K562 (cell line): ENCODE results near the gene PLA2G2C. TPM values are rescaled to one million over a fixed set of nuclear protein-coding genes. Genes with fewer than 3 reads are reported as not detected.

Source experiments
- ATAC-seq: fragments of 200-7000 bp; cut with Tn5 transposase; 3 replicates; pipeline ENCODE4 v1.9.1; 2020; ENCODE audit warnings: moderate library complexity
- BruUV-seq: library from RNA; stranded (reverse); fragments of 400-500 nt; replicated peaks from 2 replicates; lab custom pipeline; 2021; lab: Mats Ljungman, UMichigan
- CTCF ChIA-PET: fragments of 300-600 bp; formaldehyde crosslinking; extraction: SDS; loops from one replicate; lab custom pipeline; 2021; ENCODE audit warnings: low intra/inter-chr PET ratio; lab: Yijun Ruan, JAX
- POLR2A ChIA-PET: fragments of 300-600, 350-650 bp; sonication (Branson Sonifier 250); formaldehyde crosslinking; extraction: SDS; loops from one replicate; lab custom pipeline; 2021; ENCODE audit warnings: antibody characterized with exemption, inconsistent platforms; lab: Yijun Ruan, JAX
- DNase-seq, 4 experiments: peaks; one replicate each; pipeline versions ENCODE4 v3.0.0 to v3.0.0-alpha.2; 2011 to 2018; ENCODE audit warnings: low spot score in 3 of 4, mixed read lengths in 3 of 4; ENCODE audit errors: extremely low read depth in 1 of 4
- FAIRE-seq: peaks from 2 replicates; lab custom pipeline; 2011; peaks lifted over from hg19 to GRCh38; lab: Jason Lieb, UNC
- H2AFZ ChIP-seq: 2 replicates; pipeline ENCODE4 v1.6.0; 2011; ENCODE audit warnings: low read depth, low read length, control low read depth, inconsistent platforms
- H3K27ac ChIP-seq: fragments of 200-600 bp; 3 replicates; pipeline ENCODE4 v1.8.0; 2011; ENCODE audit warnings: low read depth, mild to moderate bottlenecking, control low read depth, inconsistent platforms, low read length, moderate library complexity, mixed read lengths; ENCODE audit errors: extremely low read depth
- H3K27me3 ChIP-seq, 2 experiments: fragments of 300-600 bp in 1 of 2; 2 replicates in 1 of 2; 3 replicates in 1 of 2; pipeline versions ENCODE4 v1.6.0 to v1.8.0; 2011; ENCODE audit warnings: inconsistent platforms in 2 of 2, low read length in 2 of 2, mild to moderate bottlenecking in 1 of 2, mixed read lengths in 1 of 2, moderate library complexity in 1 of 2; ENCODE audit not compliant: control insufficient read depth in 2 of 2, insufficient read depth in 2 of 2
- H3K36me3 ChIP-seq: fragments of 300-600 bp; 3 replicates; pipeline ENCODE4 v1.8.0; 2011; ENCODE audit warnings: mild to moderate bottlenecking, low read length, inconsistent platforms; ENCODE audit not compliant: control insufficient read depth, insufficient read depth
- H3K4me1 ChIP-seq, 2 experiments: fragments of 200-600 bp in 1 of 2; replicated peaks in 1 of 2; 2 replicates in 1 of 2; 3 replicates in 1 of 2; pipeline versions ENCODE4 v1.5.1 to v1.8.0; 2011; ENCODE audit warnings: inconsistent platforms in 2 of 2, low read length in 2 of 2, mild to moderate bottlenecking in 1 of 2, mixed read lengths in 1 of 2, moderate library complexity in 1 of 2; ENCODE audit not compliant: control insufficient read depth in 2 of 2, insufficient read depth in 2 of 2
- H3K4me2 ChIP-seq: 2 replicates; pipeline ENCODE4 v1.6.1; 2011; ENCODE audit warnings: low read length, control low read depth, inconsistent platforms, mixed read lengths; ENCODE audit not compliant: insufficient read depth
- H3K4me3 ChIP-seq: fragments of 200-600 bp; sonication (generic), shearing (Covaris generic); 2 replicates; pipeline ENCODE4 v1.5.1; 2016; ENCODE audit warnings: control low read depth, inconsistent platforms
- H3K79me2 ChIP-seq: fragments of 200-600 bp; 3 replicates; pipeline ENCODE4 v1.8.0; 2011; ENCODE audit warnings: low read length, inconsistent platforms; ENCODE audit not compliant: control insufficient read depth, insufficient read depth
- H3K9ac ChIP-seq, 2 experiments: 2 replicates each; pipeline versions ENCODE4 v1.6.0 to v1.6.1; 2011; ENCODE audit warnings: low read depth in 2 of 2, low read length in 2 of 2, control low read depth in 1 of 2, inconsistent platforms in 1 of 2, mild to moderate bottlenecking in 1 of 2, mixed read lengths in 1 of 2; ENCODE audit not compliant: insufficient read depth in 1 of 2
- H3K9me1 ChIP-seq: one replicate; pipeline ENCODE4 v1.6.0; 2011; ENCODE audit warnings: inconsistent platforms, mild to moderate bottlenecking, low read length, moderate library complexity; ENCODE audit not compliant: control insufficient read depth, insufficient read depth
- H3K9me3 ChIP-seq: replicated peaks from 2 replicates; pipeline ENCODE4 v1.5.1; 2011; ENCODE audit warnings: low read depth, low read length, inconsistent platforms; ENCODE audit not compliant: control insufficient read depth, insufficient read depth
- H4K20me1 ChIP-seq: replicated peaks from 2 replicates; pipeline ENCODE4 v1.6.1; 2011; ENCODE audit warnings: low read length, inconsistent platforms, mixed read lengths; ENCODE audit not compliant: control insufficient read depth, insufficient read depth
- BCL6 ChIP-seq: fragments of 250-450 bp; sonication (Bioruptor Pico); IDR thresholded peaks from 2 replicates; pipeline ENCODE4 v1.4.0; 2020
- ESRRB ChIP-seq: fragments of 250-450 bp; sonication (Bioruptor Pico); IDR thresholded peaks from 2 replicates; pipeline ENCODE4 v1.5.0; 2020; ENCODE audit warnings: mild to moderate bottlenecking, moderate library complexity, borderline replicate concordance
- GABPA ChIP-seq: fragments of 200-800 bp; sonication (Bioruptor generic); conservative IDR thresholded peaks from 2 replicates; pipeline ENCODE4 v1.6.1; 2016; ENCODE audit warnings: low read depth, missing genetic modification characterization, missing compliant biosample characterization
- HMG20A ChIP-seq: fragments of 450-650 bp; formaldehyde crosslinking; conservative IDR thresholded peaks from 2 replicates; pipeline ENCODE4 v1.4.0; 2020; ENCODE audit warnings: mild to moderate bottlenecking, mixed read lengths
- KAT8 ChIP-seq: fragments of 450-650 bp; IDR thresholded peaks from 2 replicates; pipeline ENCODE4 v1.6.1; 2016; ENCODE audit warnings: low read depth, mild to moderate bottlenecking
- NR2C1 ChIP-seq, 2 experiments: fragments of 450-650 bp; IDR thresholded peaks; 2 replicates each; pipeline ENCODE4 v1.6.1; 2017; ENCODE audit warnings: mild to moderate bottlenecking in 2 of 2, antibody characterized with exemption in 1 of 2, inconsistent platforms in 1 of 2, missing compliant biosample characterization in 1 of 2, missing genetic modification characterization in 1 of 2
- PATZ1 ChIP-seq: fragments of 250-450 bp; sonication (Bioruptor Pico); IDR thresholded peaks from 2 replicates; pipeline ENCODE4 v1.5.0; 2020; ENCODE audit warnings: mild to moderate bottlenecking, borderline replicate concordance
- PURB ChIP-seq: sonication (generic); formaldehyde crosslinking; IDR thresholded peaks from 2 replicates; pipeline ENCODE4 v1.9.0; 2021; ENCODE audit warnings: low read depth, mild to moderate bottlenecking, missing genetic modification reagents
- SAFB2 ChIP-seq: fragments of 200-400 bp; formaldehyde crosslinking; IDR thresholded peaks from 2 replicates; pipeline ENCODE4 v1.6.1; 2018; ENCODE audit warnings: borderline replicate concordance, low read length, low read depth, moderate library complexity; ENCODE audit not compliant: severe bottlenecking
- SIN3A ChIP-seq, 2 experiments: fragments of 150-350 bp in 1 of 2; IDR thresholded peaks; 2 replicates each; pipeline ENCODE4 v1.6.1; 2011 to 2016; ENCODE audit warnings: borderline replicate concordance in 2 of 2, low read depth in 2 of 2, low read length in 2 of 2, mild to moderate bottlenecking in 2 of 2, moderate library complexity in 2 of 2; ENCODE audit not compliant: control insufficient read depth in 1 of 2
- YY1 ChIP-seq, 3 experiments: IDR thresholded peaks; 2 replicates each; pipeline ENCODE4 v1.6.1; 2011; ENCODE audit warnings: low read length in 2 of 3, mild to moderate bottlenecking in 2 of 3, moderate library complexity in 2 of 3, borderline replicate concordance in 1 of 3, control low read depth in 1 of 3, low read depth in 1 of 3; ENCODE audit not compliant: insufficient read depth in 3 of 3, insufficient replicate concordance in 2 of 3, control insufficient read depth in 1 of 3, insufficient read length in 1 of 3; ENCODE audit errors: extremely low read depth in 1 of 3
- ZC3H4 ChIP-seq: sonication (generic); formaldehyde crosslinking; IDR thresholded peaks from 2 replicates; pipeline ENCODE4 v1.9.0; 2021; ENCODE audit warnings: missing genetic modification reagents, borderline replicate concordance
- ZNF408 ChIP-seq: fragments of 250-450 bp; sonication (Bioruptor Pico); IDR thresholded peaks from 2 replicates; pipeline ENCODE4 v1.4.0; 2020; ENCODE audit warnings: low read depth, mild to moderate bottlenecking, moderate library complexity
- ZNF507 ChIP-seq: conservative IDR thresholded peaks from 2 replicates; pipeline ENCODE4 v1.6.1; 2017; ENCODE audit warnings: missing genetic modification characterization, missing compliant biosample characterization
- ZNF609 ChIP-seq: sonication (generic); formaldehyde crosslinking; IDR thresholded peaks from 2 replicates; pipeline ENCODE4 v1.8.1; 2023; ENCODE audit warnings: missing genetic modification reagents, mild to moderate bottlenecking, borderline replicate concordance
- WGBS: fragments of 100-300 bp; shearing (Covaris generic); methylation state at CpG from one replicate; pipeline ENCODE4 v1.1.6; 2016; ENCODE audit warnings: low coverage, mixed read lengths; ENCODE audit not compliant: insufficient coverage; ENCODE audit errors: missing lambda C conversion rate; 5-methylcytosine and 5-hydroxymethylcytosine counted together
- in situ Hi-C: fragments of 300-500 bp; cut with MboI; formaldehyde crosslinking; loops from 4 replicates; pipeline ENCODE4 v1.15.0; 2018; ENCODE audit warnings: inconsistent platforms, mixed read lengths
- intact Hi-C: fragments of 100-400 bp; cut with micrococcal nuclease; formaldehyde crosslinking; loops from 2 replicates; pipeline ENCODE4 v1.14.2; 2022
- polyA plus RNA-seq, 8 experiments: library from polyadenylated mRNA; depleted of rRNA in 4 of 8; stranded (reverse) in 5 of 8; unstranded in 3 of 8; fragments of >200 nt; fragmentation: Nextera tagmentation in 2 of 8; fragmentation: Illumina TruSeq in 1 of 8; extraction: Ambion mirVana in 2 of 8; extraction: Trizol in 1 of 8; gene quantifications; 2 replicates each; pipeline versions ENCODE4 v1.2.1 to v1.2.3, GENCODE V29; 2011 to 2014; ENCODE audit warnings: inconsistent platforms in 1 of 8, missing spikeins in 1 of 8
- total RNA-seq, 7 experiments: library from RNA; depleted of rRNA in 6 of 7; stranded (reverse); fragments of >200 nt in 6 of 7; fragmentation: Illumina TruSeq in 2 of 7; extraction: Trizol in 2 of 7; gene quantifications; 2 replicates each; pipeline versions ENCODE4 v1.2.1 to v1.2.3, GENCODE V29; 2011 to 2021; ENCODE audit warnings: low replicate concordance in 1 of 7

Gene PLA2G2C
- total and polyA plus RNA-seq, 9 of the 15 experiments (the other 6 are each of a cell fraction or from before 2014, with no cell fraction given) = 0.14 to 0.49 (median 0.21) TPM

- Histone ChIP-seq H3K9me3 (no peaks in the 10 kb centered on the region), H3K4me1 (peaks cover 15 to 28% of the 10 kb centered on the region in 2 experiments), H4K20me1 (no peaks in the 10 kb centered on the region), H3K36me3 (no peaks in the 10 kb centered on the region), H3K9me1 (no peaks in the 10 kb centered on the region), H3K4me2 (no peak overlapping the region), H3K27ac (no peak overlapping the region), H3K9ac (no peak overlapping the region), H3K79me2 (no peaks in the 10 kb centered on the region), H3K27me3 (no peaks in the 10 kb centered on the region), H2AFZ (no peak overlapping the region), H3K4me3 (no peak overlapping the region)
- ATAC-seq (no peak), DNase-seq (no peak), FAIRE-seq (no peak)
- 83% methylated on average over 2 of the region's 2 CpGs for WGBS
- no TSS peak for BruUV-seq
- ChIA-PET CTCF (interaction anchor here (0.6 kb wide), 1 partner anchor 630 kb away, joined by 4 read pairs; no protein-coding TSS in a partner anchor), POLR2A (interaction anchor here (2.1 kb wide), 1 partner anchor 9 kb away, joined by 8 read pairs; no protein-coding TSS in a partner anchor)
- in situ Hi-C loops = no loop called here
- intact Hi-C loops = no loop called here
- TF ChIP-seq PATZ1 (CRISPR knock-in tag) (no peak), ZNF507 (no peak), GABPA (tag) (no peak), ESRRB (CRISPR knock-in tag) (no peak), ZC3H4 (CRISPR knock-in tag) (no peak), SAFB2 (no peak), BCL6 (CRISPR knock-in tag) (no peak), HMG20A (CRISPR knock-in tag) (no peak), SIN3A (IDR thresholded peaks at IDR 0.05; ENCODE audit: borderline replicate concordance in 2 of 2, control insufficient read depth in 1 of 2, low read depth in 2 of 2, low read length in 2 of 2) (no peak), NR2C1 (IDR thresholded peaks at IDR 0.05) (no peak), NR2C1 (tag; IDR thresholded peaks at IDR 0.05) (no peak), ZNF609 (CRISPR knock-in tag) (no peak), YY1 (IDR thresholded peaks at IDR 0.05; ENCODE audit: borderline replicate concordance in 1 of 3, control insufficient read depth in 1 of 3, extremely low read depth in 1 of 3, insufficient read depth in 3 of 3, insufficient read length in 1 of 3, insufficient replicate concordance in 2 of 3, low read depth in 1 of 3, low read length in 2 of 3) (no peak), ZNF408 (CRISPR knock-in tag) (no peak), PURB (no peak), KAT8 (no peak)
These were observed 14.6 kb upstream of the PLA2G2C start for GRCh38 chr1:20200966-20201365.
